PFSK-1 (cell line): Measurements from ENCODE around the gene CNEP1R1.

Source experiments
- FOXP2 ChIP-seq: optimal IDR thresholded peaks from 2 replicates; pipeline ENCODE3; 2011; ENCODE audit warnings: borderline replicate concordance, control low read depth, inconsistent platforms; ENCODE audit not compliant: insufficient read depth; ENCODE audit errors: extremely low read length, extremely low read depth
- POLR2AphosphoS5 ChIP-seq: IDR thresholded peaks from 2 replicates; pipeline ENCODE4 v1.6.1; 2012; ENCODE audit warnings: low read depth, mild to moderate bottlenecking, control low read depth, low read length, moderate library complexity
- REST ChIP-seq, 2 experiments: IDR thresholded peaks; 2 replicates each; pipeline versions ENCODE4 v1.6.1 to v1.8.0; 2011 to 2012; ENCODE audit warnings: low read depth in 2 of 2, low read length in 2 of 2, control low read depth in 1 of 2, inconsistent platforms in 1 of 2, mild to moderate bottlenecking in 1 of 2, moderate library complexity in 1 of 2; ENCODE audit not compliant: insufficient read depth in 1 of 2
- SIN3A ChIP-seq: IDR thresholded peaks from 2 replicates; pipeline ENCODE4 v1.6.1; 2012; ENCODE audit warnings: mild to moderate bottlenecking, low read length, moderate library complexity, borderline replicate concordance; ENCODE audit not compliant: insufficient read depth
- TAF1 ChIP-seq: IDR thresholded peaks from 2 replicates; pipeline ENCODE4 v1.6.1; 2012; ENCODE audit warnings: low read length, control low read depth, borderline replicate concordance; ENCODE audit not compliant: insufficient read depth

The CNEP1R1 gene

GRCh38 chr16:50004239-50004638, 20.8 kb upstream of the CNEP1R1 start:
- TF ChIP-seq REST (IDR thresholded peaks at IDR 0.05; ENCODE audit: insufficient read depth in 1 of 2, low read depth in 2 of 2, low read length in 2 of 2) (no peak), SIN3A (no peak), TAF1 (no peak), POLR2AphosphoS5 (no peak), FOXP2 (no peak)

- TF ChIP-seq TAF1 (no peak), FOXP2 (no peak), SIN3A (no peak), REST (IDR thresholded peaks at IDR 0.05; ENCODE audit: insufficient read depth in 1 of 2, low read depth in 2 of 2, low read length in 2 of 2) (no peak), POLR2AphosphoS5 (no peak)
Measured at GRCh38 chr16:50006964-50007363, 18.1 kb upstream of the CNEP1R1 start.

GRCh38 chr16:50007744-50008143, 17.3 kb upstream of the CNEP1R1 start:
- TF ChIP-seq REST (IDR thresholded peaks at IDR 0.05; ENCODE audit: insufficient read depth in 1 of 2, low read depth in 2 of 2, low read length in 2 of 2) = no peak
- TF ChIP-seq POLR2AphosphoS5 = no peak

GRCh38 chr16:50010212-50010611, 14.8 kb upstream of the CNEP1R1 start:
- TF ChIP-seq POLR2AphosphoS5 = no peak
- TF ChIP-seq FOXP2 = no peak
- no peak for TF ChIP-seq TAF1

GRCh38 chr16:50011707-50012106, 13.3 kb upstream of the CNEP1R1 start:
- TF ChIP-seq SIN3A (no peak), POLR2AphosphoS5 (no peak), REST (IDR thresholded peaks at IDR 0.05; ENCODE audit: insufficient read depth in 1 of 2, low read depth in 2 of 2, low read length in 2 of 2) (no peak), TAF1 (no peak), FOXP2 (no peak)
